Activated naive CD4-positive, alpha-beta T cell (primary cell): ENCODE results near the gene PDE4D.

Experiments
- DNase-seq, 4 experiments: peaks; one replicate each; lab custom pipeline; 2025; lab: John Stamatoyannopoulos, UW

PDE4D gene

GRCh38 chr5:59516161-59516560 lies 377.4 kb downstream of the PDE4D start:
- no peak for DNase-seq

- no peak for DNase-seq
Observed at GRCh38 chr5:59506285-59506877, 387.1 kb downstream of the PDE4D start.

- DNase-seq = no peak
Observed at GRCh38 chr5:59504043-59504442, 389.5 kb downstream of the PDE4D start.

- DNase-seq = no peak
Observed at GRCh38 chr5:59503220-59503619, 390.3 kb downstream of the PDE4D start.

- no peak for DNase-seq
Observed at GRCh38 chr5:59501316-59501715, 392.2 kb downstream of the PDE4D start.

- DNase-seq = no peak
Observed at GRCh38 chr5:59500014-59500413, 393.5 kb downstream of the PDE4D start.

- no peak for DNase-seq
Observed at GRCh38 chr5:59497207-59497606, 396.3 kb downstream of the PDE4D start.

GRCh38 chr5:59496524-59497134 lies 396.9 kb downstream of the PDE4D start:
- no peak for DNase-seq

- DNase-seq = no peak
Observed at GRCh38 chr5:59491945-59492344, 401.6 kb downstream of the PDE4D start.

GRCh38 chr5:59489551-59489950 lies 404.0 kb downstream of the PDE4D start:
- no peak for DNase-seq

GRCh38 chr5:59487772-59488729 lies 405.5 kb downstream of the PDE4D start:
- no peak for DNase-seq

- no peak for DNase-seq
Observed at GRCh38 chr5:59487068-59487686, 406.3 kb downstream of the PDE4D start.

GRCh38 chr5:59486508-59486907 lies 407.0 kb downstream of the PDE4D start:
- DNase-seq = no peak

- no peak for DNase-seq
Observed at GRCh38 chr5:59485629-59486439, 407.7 kb downstream of the PDE4D start.

GRCh38 chr5:59485107-59485506 lies 408.4 kb downstream of the PDE4D start:
- DNase-seq = no peak

- DNase-seq = no peak
Observed at GRCh38 chr5:59484618-59485017, 408.9 kb downstream of the PDE4D start.

- no peak for DNase-seq
Observed at GRCh38 chr5:59483971-59484472, 409.5 kb downstream of the PDE4D start.

- DNase-seq = no peak
Observed at GRCh38 chr5:59479086-59479485, 414.4 kb downstream of the PDE4D start.

GRCh38 chr5:59474324-59474723 lies 419.2 kb downstream of the PDE4D start:
- no peak for DNase-seq

- no peak for DNase-seq
Observed at GRCh38 chr5:59473611-59474010, 419.9 kb downstream of the PDE4D start.

- no peak for DNase-seq
Observed at GRCh38 chr5:59471463-59471862, 422.1 kb downstream of the PDE4D start.
